HG03575 (cell line): Measurements from ENCODE around the gene IL11.

Source experiments
- ATAC-seq: cut with Tn5 transposase; IDR thresholded peaks from one replicate; pipeline ENCODE4 v1.9.1; 2021; ENCODE audit not compliant: unreplicated experiment, insufficient number of reproducible peaks, low FRiP score; ENCODE audit errors: extremely low read depth

The IL11 gene

DNA sequence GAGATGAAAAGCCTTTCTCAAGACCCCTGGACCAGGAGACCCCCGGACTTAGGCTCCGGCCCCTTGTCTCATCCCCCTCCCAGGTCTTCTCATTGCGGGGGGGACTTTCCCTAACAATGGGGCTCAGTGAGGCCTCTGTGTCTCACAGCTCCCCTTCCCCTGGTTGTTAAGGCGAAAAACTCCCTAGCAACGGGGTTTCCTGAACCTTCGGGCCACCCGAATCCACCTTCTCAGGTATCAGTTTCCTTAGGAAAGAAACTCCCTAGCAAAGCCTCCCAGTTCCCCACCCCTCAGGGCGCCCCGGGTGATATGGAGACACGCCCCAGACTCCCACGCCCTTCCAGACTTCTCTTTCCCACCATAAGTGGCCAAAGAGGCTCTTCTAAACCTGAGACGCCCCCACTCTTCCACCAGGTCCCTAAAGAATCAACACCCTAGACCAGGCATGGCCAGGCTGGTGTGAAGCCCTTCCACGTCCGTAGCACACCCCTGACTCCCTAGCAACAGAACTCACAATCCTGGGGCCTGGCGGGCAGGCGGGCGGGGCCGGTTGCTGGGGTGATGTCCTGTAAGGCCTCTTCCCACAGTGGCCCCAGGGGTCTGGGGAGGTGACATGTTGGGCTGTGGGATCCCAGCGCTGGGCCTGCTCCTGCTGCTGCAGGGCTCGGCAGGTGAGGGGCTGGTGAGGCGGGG, 6.1 kb upstream of the IL11 start, which contains the start of gene TMEM190:
Gene TMEM190 (plus strand): TSS at position 586 of the 693 bp plus-strand sequence. CDS start 28 bp downstream, at position 614.
- no peak for ATAC-seq

DNA sequence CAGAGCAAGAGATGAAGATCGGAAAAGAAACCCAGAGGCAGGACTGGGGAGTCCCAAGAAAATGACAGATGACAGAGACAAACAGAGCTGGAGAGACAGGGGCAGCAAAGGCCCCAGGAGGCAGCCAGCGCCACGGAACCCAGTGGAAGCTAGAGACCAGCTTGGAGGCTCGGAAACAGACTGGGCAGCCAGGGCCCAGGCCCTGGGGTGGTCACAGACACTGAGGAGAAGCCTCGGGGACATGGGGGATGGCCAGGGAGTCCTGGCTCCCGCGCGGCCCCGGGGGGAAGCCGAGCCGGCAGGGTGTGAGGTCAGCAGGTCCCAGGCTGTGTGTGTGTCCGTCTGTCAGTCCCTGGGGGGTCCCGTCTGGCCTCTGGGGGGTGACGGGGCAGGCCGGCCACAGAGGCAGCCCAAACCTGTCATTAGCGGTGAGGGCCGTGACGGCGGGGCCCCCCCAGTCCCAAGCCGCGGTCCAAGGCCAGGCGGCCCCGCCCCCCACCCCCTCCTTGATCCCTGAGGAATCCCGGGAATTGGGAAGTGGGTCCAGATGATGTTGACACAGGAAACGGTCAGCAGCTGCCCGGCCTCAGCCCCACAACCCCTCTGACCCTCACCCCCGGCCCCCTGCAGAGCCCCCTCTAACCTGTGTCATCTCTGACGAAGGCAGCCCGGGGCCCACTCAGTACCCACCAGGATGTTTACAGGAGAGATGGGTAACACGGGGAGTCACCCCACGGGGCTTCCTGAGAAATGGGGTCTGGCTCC, 3.9 kb upstream of the IL11 start:
- ATAC-seq, result no peak

DNA sequence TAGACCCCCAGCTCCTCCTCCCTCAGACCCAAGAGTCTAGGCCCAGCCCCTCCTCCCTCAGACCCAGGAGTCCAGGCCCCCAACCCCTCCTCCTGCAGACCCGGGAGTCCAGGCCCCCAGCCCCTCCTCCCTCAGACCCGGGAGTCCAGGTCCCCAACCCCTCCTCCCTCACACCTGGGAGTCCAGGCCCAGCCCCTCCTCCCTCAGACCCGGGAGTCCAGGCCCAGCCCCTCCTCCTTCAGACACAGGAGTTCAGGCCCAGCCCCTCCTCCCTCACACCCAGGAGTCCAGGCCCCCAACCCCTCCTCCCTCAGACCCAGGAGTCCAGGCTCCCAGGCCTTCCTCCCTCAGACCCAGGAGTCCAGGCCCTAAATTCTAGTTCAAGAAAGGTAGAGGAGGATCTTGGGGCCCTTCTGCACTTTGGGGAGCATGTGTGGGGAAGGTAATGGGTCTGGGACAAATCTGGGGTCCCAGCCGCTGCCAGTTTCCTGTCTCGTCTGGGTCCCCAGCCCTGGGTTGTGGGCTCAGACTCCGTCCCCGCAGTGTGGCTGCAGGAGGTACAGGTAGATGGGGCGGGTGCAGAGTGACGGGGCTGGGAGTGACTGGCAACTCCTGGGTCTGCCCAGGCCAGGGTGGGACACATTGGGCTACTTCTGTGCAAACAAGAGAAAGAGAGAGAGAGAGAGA, 3.2 kb upstream of the IL11 start:
- no peak for ATAC-seq

DNA sequence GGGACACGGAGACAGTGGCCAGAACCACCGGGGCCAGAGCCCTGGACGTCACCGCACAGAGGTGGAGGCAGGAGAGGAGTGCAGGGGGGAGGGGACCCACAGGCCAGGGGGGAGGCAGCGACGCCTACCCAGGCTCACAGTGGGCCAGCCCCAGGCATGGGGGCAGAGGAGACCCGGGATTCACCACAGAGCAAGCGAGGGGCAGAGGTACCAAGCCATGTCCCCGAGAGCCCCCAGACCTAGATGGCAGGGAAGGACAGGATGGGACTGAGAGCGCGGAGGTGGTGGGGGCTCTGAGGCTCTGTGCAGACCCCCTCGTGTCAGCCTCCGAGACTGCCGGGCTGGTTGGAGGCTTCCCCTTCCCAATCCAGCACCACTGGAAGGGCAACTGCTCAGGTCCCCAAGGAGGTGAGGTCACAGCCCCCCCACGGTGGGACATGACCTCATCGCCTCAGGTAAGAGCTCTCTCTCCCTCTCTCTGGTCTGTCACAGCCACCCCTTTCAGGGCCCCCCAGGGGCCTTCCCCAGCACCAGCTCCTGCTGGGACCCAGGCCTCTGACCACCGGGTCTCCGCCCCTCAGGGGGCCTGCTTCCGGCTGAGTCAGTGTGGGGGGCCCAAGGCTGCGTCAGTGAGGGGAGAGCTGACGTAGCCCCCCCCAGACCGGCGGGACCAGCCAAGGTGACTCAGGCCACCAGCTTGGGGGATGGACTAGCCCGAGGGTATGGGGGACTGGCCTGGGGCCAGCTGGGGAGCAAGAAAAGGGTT, 2.2 kb upstream of the IL11 start:
- ATAC-seq, result no peak

DNA sequence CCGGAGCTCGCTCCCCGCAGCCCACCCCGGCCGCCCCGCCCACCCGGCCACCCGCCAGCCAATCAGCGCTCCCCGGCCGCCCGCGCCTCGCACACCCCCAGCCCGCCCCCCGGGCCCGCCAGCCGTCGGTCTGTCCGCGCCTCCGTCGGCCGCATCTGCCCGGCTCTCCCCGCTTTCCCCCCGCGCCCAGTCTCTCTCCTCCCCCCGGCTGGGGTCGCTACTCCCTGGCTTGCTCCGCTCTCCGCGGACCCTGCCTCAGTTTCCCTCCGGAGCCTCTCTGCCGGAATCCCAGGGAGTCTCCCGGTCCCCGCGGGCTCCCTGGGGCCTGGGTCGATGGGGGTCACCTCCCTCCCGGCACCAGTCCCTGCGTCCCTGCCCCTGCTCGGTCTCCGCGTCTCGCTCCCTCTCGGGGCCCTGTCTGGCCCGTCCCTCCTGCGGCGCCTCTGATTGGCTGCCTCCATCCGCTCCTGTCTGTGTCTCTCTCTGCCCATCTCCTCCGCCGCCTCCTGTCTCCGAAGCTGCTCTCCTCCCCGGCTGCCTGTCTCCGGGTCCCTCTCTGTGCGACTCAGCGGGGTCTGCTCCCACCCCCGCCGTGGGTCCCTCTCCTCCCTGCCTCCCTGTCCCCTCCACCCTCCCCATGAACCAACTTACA, 484 bp downstream of the IL11 start:
- no peak for ATAC-seq

DNA sequence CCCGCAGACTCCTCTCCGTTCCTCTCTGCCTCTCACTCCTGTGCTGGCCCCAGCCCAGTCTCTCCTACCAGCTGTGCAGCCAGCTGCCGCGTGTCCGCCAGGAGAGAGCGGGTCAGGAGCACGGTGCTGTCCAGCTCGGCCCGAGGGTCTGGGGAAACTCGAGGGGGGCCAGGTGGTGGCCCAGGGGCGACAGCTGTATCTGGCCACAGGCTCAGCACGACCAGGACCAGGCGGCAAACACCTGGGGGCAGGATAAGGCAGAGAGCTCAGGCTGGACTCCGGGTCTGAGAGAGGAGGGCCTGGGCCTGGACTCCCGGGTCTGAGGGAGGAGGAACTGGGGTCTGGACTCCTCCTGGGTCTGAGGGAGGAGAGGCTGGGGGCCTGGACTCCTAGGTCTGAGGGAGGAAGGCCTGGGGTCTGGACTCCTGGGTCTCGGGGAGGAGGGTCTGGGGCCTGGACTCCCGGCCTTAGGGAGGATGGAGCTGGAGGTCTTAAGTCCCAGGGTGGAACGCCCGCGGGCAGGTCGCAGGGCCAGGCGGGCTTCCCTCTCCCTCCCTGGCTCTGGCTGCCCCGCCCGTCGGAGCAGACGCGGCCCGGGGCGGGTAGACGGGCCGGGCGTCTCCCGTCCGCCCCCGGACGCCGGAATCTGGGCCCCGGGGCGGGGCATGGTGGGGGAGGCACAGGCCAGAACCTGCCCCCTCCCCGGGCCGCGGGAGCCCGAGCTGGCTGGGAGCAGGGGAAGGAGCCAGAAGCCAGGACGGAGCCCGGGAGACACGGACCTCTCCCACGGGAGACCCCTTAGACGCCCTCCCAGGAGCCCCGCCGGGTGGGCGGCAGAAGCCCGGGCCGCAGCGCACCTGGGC, 1.3 kb downstream of the IL11 start:
- no peak for ATAC-seq

DNA sequence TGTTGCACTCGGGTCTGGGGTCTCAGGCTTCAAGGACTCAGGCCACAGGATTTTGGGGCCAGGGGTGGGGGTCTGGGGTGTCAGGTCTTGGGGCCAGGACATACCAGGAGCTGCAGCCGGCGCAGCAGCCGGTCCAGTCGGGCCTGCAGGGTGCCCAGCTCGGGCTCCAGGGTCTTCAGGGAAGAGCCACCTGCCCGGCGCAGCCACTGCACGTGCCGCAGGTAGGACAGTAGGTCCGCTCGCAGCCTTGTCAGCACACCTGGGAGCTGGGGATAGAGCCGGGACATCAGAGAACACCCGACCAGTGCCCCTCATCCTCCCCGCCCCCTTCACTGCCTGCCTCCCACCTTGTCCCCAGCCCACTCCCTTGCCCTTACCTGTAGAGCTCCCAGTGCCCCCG, 2.2 kb downstream of the IL11 start:
- no peak for ATAC-seq

DNA sequence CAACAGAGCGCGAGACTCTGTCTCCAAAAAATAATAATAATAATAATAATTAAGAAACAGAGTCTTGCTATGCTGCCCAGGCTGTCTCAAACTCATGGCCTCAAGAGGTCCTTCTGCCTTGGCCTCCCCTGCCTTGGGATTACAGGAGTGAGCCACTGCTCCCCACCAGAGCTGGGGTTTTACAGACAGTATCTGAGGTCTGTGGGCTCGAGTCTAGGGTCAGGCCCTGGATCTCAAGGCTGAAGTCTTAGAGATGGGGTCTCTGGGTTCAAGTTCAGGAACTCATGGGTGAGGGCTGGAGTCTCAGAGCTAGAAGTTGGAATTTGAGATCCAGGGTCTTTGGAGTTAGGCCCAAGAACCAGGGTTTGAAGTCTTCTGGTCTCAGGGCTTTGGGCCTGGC, 3.5 kb downstream of the IL11 start:
- no peak for ATAC-seq

DNA sequence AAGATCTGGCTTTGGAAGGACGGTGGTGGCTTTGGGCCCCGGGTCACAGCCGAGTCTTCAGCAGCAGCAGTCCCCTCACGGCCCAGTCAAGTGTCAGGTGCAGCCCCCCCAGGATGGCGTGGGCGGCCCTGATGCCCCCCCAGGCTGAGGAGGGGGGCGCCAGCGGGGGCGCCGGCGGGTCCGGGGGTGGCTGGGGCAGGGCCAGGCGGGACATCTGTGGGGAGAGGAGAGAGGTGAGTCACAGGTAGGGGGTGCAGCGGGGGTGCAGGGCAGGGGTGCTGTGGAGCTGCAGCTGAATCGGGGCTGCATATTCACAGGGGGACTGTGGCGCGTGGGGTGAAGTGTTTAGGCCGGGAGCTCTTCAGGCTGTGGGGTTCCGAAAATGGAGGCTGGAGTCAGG, 4.3 kb downstream of the IL11 start:
- no peak for ATAC-seq

DNA sequence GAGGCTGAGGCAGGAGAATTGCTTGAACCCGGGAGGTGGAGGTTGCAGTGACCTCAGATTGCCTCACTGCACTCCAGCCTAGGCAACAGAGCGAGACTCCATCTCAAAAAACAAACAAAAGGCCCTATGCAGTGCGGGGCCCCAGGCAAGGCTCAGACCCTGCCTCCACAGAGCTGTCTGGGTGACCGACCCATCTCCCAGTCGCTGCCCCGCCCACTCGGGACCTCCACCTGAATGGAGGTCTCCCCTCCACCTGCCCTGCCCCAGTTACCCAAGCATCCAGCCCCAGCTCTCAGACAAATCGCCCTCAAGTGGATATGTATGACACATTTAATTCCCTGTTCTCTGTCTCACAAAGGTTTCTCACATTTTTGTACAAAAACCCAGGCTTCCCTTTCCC, 5.0 kb downstream of the IL11 start:
- ATAC-seq, result no peak

DNA sequence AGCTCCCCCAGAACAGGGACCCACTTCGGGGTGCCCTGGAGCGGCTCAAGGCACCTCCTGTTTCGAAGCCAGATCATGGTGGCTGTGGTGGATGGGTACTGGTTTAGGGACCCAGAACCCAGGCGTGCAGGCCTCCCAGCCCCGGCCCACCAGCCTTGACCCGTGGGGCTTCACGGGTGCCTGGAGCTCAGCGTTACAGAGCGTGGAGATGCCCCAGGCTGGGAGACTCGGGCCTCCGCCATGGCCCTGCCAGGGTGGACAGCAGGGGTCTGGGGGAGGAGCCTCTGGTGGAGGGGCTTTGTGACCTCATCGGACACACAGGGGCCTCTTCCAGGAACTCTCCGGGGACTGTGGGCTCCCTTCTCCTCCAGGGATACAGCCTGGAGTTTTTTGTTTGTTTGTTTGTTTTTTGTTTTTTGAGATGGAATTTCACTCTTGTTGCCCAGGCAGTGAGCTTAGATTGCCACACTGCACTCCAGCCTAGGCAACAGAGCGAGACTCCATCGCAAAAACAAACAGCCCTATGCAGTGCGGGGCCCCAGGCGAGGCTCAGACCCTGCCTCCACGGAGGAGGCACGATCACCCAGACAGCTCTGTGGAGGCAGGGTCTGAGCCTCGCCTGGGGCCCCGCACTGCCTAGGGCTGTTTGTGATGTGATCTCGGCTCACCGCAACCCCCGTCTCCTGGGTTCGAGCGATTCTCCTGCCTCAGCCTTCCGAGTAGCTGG, 7.1 kb downstream of the IL11 start, which contains the start of gene GARIN5B:
Gene GARIN5B (minus strand): TSS at position 271 of the 727 bp plus-strand sequence. CDS start 194 bp downstream, at position 77.
- ATAC-seq, result no peak

DNA sequence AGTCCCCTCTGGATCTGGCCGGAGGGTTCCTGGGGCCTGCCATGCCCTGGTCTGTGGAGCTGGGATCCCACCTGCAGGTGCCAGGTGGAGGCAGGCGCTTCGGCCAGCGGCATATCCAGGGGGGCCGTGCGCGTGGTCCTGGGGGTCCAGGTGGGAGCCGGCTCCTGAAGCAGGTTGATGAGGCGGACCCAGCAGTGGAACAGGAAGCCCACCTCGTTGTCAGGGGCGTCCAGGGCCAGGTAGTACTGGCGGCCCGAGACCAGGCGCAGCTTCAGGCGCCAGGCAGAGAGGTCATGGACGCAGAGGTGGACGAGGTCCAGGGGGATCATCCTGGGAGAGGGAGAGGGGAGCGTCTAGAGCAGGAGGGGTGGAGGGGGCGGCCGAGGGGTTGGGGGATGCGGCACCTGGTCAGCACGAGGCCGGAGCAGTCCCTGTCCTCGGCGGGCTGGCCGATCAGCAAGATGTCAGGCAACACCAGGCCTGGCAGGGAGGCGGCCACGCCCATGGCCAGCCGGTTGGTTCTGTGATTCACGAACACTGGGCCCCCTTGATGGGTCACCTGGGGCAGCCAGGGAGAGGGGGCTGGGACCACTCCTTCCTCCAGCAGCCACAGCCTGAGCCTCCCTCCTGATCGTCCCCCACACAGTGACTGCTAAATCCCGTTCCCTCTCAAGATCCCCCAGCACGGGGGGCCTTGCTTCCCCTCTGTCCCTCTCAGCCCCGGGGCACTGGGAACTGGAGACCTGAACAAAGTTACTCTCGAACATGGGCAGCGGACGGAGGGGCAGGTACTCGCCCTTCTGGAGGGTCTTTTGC, 7.9 kb downstream of the IL11 start:
- ATAC-seq, result no peak

DNA sequence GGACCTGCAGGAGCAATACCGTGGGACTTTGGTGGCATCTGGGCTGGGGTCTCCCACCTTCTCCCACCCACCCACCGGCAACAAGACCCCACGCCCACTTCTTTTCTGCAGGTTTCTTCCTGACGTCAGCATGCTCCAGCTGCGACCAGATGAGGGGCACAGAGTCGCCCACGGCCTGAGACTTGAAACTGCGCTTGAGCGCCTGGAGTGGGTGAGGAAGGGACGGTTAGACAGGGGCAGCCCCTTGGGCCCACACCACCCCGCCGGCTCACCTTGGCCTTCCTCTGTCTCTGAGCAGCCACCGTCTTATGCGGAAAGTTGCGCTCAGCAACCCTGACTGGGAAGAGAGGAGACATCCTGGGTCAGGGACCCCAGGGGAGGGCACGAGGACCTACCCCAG, 9.4 kb downstream of the IL11 start:
- ATAC-seq, result no peak

DNA sequence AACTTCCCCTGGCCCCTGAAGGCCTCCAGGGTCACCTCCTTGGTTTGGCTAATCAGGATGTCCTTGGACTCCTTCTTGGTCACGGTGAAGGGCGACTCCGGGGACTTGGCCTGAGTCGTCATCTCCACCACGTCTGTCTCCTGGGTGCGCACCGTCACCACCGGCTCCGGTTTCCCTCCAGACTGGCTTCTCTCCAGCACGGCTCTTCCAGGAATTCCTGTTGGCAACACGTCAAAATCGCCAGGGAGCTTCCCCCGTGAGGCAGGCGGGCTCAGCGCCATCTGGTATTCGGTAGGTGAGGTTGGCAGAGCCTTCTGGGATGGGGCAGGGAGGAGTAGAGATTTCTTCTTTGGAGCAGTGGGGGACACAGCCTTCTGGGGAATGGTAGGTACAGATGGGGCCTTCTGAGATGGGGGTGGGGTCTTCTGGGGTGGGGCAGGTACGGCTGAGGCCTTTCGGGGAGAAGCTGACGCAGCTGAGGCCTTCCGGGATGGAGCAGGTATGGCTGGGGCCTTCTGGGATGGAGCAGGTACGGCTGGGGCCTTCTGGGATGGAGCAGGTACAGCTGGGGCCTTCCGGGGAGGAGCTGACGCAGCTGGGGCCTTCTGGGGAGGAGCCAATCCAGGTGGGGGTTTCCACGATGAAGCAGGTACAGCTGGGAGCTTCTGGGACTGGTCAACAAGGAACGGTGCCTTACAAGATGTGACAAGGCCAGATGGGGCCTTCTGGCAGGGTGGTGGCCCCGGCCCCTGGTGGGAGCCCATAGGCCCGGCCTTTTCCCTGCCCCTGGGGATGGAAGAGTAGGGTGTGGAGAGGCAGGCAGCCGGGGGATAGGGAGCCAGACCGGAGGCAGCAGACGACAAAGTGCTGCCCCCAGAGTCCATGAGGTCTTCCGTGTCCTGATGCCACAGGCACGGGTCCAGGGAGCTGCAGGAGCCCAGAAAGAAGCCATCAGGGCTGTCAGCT, 11.0 kb downstream of the IL11 start:
- no peak for ATAC-seq

DNA sequence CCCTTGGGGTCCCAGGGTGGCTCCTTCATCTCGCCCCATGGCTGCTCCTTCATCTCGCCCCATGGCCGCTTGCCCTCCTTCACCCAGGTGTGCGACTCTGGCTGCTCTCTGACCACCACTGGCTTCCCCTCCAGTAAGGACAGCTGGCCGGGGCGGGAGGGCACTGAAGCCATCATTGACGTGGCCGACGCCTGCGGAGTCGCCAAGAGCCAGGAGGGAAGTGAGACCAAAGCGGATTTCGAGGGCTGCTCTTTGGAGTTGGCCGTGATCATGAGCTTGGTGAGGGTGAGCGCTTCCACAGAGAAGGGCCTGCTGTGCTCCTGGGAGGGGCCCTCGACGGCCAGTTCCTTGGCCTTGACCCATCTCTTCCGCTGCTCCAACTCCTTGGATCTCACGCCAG, 11.8 kb downstream of the IL11 start:
- ATAC-seq, result no peak
